NCI-H2081 (cell line): ENCODE results near the gene ZMIZ1.

ENCODE experiments used
- DNase-seq, 2 experiments: peaks; one replicate each; lab custom pipeline; 2025; lab: John Stamatoyannopoulos, UW

The ZMIZ1 gene, protein sequence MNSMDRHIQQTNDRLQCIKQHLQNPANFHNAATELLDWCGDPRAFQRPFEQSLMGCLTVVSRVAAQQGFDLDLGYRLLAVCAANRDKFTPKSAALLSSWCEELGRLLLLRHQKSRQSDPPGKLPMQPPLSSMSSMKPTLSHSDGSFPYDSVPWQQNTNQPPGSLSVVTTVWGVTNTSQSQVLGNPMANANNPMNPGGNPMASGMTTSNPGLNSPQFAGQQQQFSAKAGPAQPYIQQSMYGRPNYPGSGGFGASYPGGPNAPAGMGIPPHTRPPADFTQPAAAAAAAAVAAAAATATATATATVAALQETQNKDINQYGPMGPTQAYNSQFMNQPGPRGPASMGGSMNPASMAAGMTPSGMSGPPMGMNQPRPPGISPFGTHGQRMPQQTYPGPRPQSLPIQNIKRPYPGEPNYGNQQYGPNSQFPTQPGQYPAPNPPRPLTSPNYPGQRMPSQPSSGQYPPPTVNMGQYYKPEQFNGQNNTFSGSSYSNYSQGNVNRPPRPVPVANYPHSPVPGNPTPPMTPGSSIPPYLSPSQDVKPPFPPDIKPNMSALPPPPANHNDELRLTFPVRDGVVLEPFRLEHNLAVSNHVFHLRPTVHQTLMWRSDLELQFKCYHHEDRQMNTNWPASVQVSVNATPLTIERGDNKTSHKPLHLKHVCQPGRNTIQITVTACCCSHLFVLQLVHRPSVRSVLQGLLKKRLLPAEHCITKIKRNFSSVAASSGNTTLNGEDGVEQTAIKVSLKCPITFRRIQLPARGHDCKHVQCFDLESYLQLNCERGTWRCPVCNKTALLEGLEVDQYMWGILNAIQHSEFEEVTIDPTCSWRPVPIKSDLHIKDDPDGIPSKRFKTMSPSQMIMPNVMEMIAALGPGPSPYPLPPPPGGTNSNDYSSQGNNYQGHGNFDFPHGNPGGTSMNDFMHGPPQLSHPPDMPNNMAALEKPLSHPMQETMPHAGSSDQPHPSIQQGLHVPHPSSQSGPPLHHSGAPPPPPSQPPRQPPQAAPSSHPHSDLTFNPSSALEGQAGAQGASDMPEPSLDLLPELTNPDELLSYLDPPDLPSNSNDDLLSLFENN

DNA sequence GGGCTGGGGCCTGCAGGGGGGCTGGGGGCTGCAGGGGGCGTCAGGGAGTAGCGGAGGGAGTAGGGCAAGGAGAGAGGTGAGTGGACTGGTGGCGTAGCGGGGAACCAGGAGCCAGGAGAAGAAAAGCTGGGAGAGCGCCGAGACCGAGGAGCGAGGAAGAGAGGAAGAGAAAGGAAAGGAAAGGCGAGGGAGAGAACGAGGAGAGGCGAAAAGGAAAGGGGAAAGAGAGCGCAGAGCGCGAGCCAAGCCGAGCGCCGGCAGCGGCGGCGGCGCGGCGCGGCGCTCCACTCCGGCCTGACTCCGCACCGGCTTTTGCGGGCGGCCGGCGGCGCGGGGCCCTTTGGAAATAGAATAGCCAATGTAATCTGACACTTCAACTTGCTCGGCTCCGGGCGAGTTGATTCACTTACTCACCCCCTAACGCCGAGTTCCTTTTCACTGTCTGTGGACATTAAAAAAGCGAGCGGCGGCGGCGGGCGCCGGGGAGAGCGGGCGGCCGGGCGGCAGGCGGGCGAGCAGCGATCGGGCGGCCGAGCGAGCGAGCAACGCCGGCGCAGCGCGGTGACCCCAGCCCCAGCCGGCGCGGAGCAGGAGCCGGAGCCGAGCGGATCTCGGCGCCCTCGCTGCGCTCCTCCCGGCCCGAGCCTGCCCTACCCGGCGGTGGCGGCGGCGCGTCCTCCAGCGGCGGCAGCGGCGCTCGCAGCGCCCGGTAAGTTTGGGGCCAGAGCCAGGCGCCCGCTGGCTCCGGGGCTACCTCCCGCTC is at the start of gene ZMIZ1:
TSS of gene ZMIZ1 (plus strand) at position 405 of the 763 bp plus-strand sequence. CDS start 132,667 bp downstream, outside the sequence.
- DNase-seq: peak; percentile 74 to 86

DNA sequence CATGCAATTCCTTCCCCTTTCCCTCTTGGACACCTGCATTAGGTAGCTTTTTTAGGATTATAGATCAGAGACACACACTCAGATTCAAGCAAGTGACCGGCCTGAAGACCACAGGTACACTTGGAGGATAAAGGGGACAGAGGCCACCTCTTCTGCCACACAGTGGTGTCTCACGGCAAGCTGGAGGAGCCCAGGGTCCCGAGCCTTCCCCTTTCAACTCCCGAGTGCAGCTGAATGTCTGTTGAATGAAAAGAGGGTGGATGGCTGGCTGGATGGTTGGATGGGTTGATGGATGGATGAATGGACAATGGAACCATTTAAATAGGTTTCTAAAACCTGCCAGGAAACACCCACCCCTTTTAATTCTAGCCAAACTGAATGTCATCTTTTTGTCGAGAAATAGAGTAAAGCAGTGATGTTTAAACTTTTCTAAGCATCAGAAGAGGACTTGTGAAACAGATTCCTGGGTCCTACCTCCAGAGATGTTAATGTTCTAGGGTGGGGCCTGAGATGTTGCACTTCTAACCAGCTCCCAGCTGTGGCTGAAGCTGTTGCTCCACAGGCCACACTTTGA is 49.2 kb upstream of the ZMIZ1 start:
- DNase-seq: no peak

DNA sequence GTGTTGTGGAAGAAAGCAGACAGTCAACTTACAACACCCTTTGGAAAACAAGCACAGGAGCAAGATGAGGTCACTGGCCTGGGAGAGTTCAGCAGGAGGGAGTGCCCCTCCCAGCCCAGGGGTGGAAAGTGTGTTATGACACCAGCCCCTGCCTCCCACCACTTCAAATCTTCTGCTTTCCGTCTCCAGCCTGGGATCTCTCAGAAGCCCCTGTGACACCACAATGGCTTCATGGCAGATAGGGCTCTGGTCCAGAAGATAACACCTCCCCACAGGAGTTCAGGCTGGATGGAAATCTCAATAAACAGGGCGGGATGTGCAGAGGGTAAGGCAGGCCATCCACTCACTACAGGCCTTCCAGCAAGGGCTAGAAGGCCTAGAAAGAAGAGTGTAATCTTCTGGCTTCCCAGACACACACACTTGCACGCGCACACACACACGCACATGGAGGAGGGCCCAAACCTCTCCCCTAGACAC is 48.7 kb upstream of the ZMIZ1 start:
- DNase-seq: no peak

DNA sequence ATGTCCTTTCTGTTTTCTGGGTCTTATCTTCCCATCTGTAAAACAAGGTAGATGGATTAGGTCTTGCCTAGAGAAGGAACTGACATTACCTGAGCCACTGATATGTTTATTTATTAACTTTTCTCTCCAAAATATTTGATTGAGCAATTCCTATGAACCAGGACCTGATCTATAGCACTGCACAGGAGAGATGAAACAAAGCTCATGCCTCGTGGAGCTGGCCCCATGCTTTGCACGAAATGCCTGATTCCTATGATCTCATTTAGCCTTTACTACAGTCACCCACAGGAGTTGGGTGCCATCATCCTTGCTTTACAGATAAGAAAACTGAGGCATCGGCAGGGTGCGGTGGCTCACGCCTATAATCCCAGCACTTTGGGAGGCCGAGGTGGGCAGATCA is 48.2 kb upstream of the ZMIZ1 start:
- DNase-seq: no peak

DNA sequence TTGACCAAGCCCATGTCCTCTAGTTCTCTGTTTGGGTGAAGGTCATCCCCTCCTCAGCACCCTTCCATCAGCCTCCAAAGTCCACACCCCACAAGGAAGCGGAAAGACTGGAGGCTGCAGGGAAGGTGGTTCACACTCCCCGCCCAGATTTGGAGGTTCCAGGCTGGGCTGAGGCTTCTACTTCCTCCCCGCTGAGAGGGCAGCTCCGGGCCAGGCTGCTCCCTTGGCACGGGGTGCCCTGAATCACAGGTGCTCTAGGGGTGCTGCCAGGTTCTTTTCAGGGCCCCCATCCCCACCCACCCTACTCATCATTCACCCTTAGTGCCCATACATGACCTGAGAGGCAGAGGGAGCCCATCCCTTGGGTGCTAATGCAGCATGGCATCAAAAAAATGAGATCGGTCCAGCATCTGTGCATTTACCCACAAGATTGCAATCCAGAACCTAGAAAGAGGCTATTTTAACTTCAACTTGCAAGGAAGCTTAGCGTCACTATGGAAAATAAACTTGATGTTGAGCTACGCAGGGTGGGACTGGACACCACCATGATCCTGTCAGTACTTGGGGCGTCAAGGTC is 47.3 kb upstream of the ZMIZ1 start:
- no peak for DNase-seq

DNA sequence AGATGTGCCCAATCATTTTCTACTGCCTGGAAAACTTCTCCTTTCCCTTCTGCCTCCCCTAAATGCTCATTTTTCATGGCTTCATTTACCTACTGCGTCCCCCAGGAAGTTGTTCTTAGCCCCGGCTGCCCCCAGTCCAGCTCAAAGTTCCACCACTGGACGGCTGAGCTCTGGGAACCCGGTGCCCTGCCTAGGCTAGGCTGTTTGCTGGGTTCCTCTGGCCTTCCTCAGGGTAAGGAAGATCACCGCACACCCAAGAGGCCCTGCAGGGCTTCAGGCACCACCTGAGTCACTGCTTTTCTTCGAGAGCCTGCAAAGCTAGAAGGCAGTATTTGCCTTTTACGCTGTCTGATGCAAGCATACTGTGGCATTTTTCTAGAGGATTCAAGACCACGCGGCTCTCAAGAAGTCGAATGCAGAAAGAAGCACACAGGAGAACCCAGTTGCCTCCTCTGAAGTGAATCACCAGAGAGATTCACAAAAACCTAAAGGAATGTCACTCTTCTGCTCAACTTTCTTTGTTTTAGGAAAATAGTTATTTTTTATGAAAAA is 46.7 kb upstream of the ZMIZ1 start:
- no peak for DNase-seq

DNA sequence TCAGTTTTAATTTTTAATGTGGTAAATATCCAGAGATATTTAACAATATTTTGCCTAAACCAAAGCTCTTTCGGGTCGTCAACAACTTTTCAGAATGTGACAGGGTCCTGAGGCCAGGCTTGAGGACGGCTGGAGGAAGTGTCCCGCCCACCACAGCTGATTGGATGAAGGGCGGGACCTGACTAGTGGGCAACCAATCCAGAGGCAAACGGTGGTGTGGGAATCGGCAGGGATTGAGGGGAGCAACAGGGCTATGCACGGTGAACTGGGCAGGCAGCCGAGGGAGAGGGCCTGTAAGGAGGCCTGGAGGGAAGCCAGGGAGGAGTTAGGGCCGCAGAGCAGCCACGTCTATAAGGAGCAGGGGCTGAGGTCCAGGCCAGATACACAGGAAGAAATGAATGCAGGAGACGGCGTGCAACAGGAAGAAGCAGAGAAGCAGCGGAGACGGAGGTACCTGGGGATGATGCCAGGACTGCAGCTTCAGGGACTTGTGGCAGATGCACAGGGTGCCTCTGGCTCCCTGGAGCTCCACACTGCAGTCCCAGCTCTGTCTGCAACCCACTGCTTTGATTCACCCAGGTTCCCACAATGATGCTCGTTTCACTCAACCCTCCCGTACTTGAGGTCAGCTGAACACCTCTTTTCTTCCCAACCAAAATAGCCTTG is 46.1 kb upstream of the ZMIZ1 start:
- no peak for DNase-seq

DNA sequence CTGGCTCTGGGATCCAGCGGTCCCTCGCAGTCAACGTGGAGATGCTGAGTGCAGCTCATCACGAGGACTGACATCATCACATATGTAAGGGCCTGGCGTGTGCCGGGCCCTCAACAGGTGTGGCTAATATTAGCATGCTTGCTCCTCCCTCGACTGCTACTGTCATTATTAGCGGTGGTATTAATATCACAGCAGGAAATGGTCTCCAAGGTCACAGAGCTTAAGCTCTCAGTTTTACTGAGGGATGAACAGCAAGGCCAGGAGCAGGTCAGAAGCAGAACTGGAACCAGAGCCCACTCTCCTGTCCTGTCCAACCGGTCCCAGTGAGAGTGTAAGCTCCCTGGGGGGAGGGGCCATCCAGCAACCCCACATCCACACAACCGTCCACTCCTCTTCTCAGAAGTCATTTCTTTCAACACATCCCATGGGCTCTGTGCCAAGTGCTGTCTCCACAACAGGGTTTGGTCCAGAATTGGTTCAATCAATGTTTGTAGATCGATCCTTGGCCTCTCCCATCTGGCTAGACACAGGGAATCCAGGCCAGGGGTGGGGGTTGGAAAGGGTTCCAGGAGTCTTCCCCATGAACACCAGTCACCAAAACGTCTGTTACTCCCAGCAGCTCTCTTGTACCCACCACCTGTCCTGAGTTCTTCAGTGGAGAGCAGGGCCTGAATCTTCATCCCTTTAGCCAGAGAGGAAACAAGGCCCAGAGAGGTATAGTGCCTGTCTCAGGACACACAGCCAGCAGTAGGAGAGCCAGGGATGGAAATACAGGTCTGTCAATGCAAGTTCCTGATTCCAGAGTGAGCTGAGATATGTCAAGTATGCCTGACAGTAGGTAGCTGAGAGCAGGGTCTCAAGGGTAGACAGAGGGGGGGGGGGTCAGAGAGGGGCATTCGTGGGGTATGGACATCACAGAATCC is 45.3 kb upstream of the ZMIZ1 start:
- no peak for DNase-seq

DNA sequence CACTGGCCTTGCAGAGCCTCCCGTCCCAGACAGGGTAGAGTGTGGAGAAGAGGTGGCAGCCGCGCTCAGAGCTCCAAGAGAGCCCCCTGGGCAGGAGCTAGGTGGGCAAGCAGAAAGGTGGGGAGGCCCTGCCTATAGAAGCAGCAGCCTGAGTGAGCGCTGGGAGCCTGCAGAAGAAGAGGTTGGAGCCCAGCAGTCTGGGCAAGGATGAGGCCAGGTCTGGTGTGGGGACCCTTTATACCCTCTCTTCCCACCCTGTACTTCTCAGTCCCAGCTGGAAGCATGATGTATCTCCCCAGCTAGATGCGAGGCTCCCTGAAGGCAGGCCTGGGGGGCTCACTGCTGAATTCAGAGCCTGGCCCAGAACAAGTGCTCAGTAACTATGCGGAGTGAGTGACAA is 44.5 kb upstream of the ZMIZ1 start:
- DNase-seq: no peak

DNA sequence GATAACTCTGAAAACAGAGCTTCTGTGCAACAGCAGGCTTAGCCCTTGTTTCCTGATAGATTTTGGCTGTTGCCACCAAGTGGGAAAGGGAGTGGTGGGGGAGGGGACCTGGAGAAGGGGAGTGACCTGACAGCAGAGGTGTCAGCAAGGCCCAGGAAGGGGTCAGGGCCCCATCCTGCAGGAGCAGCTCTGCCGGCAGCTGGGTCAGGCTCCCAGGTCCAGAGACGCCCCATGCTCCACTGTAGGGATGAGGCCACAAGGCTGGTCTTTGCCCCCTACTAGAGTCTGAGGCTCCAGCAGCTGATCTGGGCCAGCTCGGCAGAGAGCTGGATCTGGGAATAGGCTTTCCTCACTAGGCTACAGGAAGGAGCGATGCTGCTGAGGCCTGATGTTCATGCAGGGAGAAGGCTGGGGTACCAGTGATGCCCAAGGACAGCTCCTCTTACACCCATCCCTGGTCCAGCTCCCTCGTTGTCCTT is 44.0 kb upstream of the ZMIZ1 start:
- no peak for DNase-seq

DNA sequence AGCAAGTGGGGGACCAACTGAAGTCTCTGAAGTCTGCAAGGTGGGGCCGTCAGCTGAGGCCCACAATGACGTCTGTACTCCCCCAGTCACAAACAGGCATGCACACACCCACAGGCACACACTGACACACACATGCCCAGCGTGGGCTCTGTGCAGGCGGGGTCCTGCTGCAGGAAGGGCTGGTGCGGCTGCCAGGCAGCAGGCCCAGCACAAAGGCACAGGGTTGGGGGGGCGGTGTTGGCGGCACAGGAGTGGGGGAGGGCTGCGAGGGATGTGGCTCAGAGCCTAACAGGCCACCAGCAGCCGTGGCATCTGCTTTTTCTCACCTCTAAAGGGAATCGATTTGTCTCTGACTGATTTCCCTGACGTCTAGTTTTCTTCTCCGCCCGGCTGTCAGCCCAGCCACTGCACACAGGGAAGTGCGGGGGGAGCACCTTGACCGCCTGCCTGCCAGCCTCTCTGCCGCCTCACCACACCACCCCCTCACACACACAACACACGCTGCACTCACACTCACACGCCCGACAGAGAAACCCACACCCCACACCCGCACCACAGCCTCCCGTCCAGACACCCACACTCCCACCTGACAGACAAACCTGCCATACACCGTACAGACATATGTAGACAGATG is 43.5 kb upstream of the ZMIZ1 start:
- peak in 1 of 2 experiments; percentile 47 for DNase-seq

DNA sequence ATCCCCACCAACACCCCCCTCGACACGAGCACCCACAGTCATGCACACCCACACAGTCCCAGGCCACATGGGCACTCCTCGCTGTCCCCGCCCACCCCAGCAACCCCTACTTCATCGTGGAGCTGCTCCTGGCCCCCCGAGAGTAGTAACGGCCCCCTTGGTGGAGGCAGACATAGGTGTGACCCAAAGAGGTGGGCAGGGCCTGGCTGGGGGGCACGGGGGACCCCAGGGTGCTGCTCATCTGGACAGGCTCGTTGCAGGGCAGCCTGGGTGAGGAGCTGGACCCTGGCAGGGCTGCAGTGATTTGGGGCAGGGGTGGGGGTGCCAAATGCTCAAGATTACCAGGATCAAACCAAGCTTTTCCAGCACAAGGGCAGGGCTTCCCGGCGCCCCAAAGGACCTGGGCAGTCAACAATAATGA is 42.4 kb upstream of the ZMIZ1 start:
- DNase-seq: no peak

DNA sequence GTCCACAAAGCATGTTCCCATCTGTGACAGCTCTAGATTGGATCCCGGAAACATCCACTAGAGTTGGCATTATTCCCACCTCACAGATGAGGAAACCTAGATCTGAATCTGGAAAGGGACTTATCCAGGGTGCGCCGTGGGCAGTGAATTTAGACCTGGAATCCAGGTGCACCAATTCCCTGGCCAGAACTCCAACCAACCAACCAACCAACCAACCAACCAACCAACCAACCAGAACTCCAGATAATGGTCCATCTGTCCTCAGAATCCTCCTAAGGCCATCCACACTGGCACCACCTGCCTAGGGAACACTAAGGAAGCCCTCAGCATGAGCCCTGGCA is 42.0 kb upstream of the ZMIZ1 start:
- DNase-seq: no peak

DNA sequence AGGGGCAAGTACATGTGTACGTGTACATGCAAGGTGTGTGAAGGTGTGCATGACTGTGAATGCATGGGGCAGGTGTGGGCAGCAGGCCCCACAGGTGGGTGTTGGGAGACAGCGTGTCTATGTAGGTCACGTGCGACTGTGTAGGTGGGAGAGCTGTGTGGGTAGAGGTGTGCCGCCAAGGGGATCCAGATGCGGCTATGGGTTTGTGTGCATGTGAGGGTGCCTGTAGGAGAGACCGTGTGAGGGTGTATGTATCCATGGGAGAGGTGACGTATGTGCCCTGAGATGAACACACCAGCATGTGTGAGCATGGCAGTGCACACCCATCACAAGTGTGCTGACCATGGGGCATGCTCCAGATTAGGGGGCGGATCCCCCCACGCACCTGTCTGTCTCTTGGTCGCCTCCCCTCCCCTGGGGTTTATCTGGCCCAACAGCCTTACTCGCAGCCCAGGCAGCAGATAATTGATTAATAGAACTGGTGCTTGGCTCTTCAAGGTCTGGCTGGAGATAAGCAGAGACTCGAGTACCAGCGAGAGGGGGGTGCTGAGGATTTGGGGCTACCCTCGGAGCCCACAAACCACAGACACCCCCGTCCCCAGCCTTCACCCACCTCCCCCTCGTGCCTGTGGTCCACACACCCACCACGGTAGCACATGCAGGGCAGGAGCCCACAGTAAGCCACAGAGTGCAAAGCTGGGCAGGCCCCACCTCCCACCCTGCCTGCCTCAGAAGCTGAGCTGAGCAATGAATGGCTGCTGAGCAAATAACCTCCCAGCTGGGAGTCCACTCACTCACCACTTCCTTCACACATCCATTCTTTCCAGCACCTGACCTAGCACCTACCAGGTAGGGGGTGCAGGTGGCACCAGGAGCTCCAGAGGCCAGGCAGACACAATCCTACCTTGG is 41.4 kb upstream of the ZMIZ1 start:
- DNase-seq: peak; percentile 7 to 49

DNA sequence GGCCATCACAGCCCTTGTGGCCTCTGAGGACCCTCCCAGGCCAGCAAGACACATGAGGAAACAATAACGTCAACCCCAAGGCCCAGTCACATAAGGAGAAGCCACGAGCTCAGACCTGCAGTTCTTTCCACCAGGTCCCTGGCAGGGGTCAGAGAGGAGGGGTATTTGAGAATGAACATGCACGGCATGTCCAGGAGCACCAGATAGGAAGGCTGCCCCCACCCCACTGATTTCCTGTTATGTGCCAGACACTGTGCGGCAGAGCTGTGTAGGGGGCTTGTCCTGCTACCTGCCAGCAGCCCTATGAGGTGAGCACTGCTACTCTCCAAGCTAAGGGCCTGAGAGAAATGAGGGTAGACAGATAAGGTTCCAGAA is 40.7 kb upstream of the ZMIZ1 start:
- no peak for DNase-seq

DNA sequence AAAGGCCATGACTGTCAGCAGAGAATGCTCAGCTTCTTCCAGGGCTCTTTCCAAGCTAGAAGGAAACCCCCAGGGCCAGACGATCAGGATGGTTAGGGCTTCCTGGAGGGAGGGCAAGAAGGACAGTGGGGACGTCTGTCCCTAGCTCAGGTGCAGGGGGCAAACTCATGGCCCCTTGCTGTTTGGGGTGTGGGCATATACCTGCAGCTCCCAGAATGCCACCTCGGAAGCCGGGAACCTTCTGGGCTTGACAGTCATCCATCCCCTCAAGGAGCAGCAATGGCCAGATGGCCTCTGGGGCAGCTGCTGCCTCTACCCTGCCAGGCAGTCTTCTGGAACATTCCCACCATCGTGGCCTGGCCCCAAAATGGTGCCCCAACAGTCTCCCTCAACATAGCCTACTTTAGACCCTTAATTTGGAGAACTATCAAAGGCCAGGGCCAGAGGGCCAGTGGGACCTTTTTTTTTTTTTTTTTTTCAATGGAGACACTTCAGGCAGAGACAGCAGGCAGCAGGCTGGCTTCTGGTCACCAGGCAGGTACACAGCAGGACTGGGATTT is 40.2 kb upstream of the ZMIZ1 start:
- no peak for DNase-seq
